ENCODE measurements around the gene UBASH3B. TPM values are rescaled to one million over a fixed set of nuclear protein-coding genes. Genes with fewer than 3 reads are reported as not detected.

UBASH3B gene
- total and polyA plus RNA-seq, 2 of the 13 experiments (the other 11 are each of a cell fraction or from before 2014, with no cell fraction given), result 4.4 to 7.6 TPM

DNA sequence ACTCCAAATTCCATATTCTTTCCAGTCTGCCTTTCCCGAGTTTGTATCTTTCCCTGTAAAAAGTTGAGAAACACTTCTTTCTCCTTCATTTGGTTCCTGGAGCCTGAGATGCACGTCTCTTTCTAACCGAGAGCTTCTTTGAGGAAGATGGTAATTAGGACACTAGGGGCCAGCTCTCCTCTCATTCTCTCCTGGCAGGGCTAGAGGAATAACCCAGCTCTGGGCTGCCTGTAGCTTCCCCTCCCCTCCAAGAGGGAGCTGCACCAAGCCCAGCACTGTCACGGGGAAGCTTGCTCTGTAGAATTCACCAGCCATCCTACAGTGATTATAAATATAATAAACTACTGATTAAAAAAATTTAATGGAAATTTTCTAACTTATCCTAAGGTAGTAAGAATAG lies 26.9 kb downstream of the UBASH3B start (continued):
- no peak for TF ChIP-seq RBM39 (IDR thresholded peaks at IDR 0.05; ENCODE audit: low read depth, low read length, poor library complexity, severe bottlenecking)
- TF ChIP-seq LCORL (IDR thresholded peaks at IDR 0.05), result no peak
- TF ChIP-seq LCORL (CRISPR knock-in tag; IDR thresholded peaks at IDR 0.05), result no peak
- TF ChIP-seq BRD4 (CRISPR knock-in tag; IDR thresholded peaks at IDR 0.05), result no peak
- no peak for TF ChIP-seq ZNF567 (CRISPR knock-in tag; IDR thresholded peaks at IDR 0.05; ENCODE audit: borderline replicate concordance)
- TF ChIP-seq ZSCAN31 (CRISPR knock-in tag; IDR thresholded peaks at IDR 0.05; ENCODE audit: low read depth), result no peak
- TF ChIP-seq ZNF646 (CRISPR knock-in tag; IDR thresholded peaks at IDR 0.05), result no peak
- TF ChIP-seq ZNF879 (CRISPR knock-in tag; IDR thresholded peaks at IDR 0.05), result no peak
- TF ChIP-seq, protein P1, sequence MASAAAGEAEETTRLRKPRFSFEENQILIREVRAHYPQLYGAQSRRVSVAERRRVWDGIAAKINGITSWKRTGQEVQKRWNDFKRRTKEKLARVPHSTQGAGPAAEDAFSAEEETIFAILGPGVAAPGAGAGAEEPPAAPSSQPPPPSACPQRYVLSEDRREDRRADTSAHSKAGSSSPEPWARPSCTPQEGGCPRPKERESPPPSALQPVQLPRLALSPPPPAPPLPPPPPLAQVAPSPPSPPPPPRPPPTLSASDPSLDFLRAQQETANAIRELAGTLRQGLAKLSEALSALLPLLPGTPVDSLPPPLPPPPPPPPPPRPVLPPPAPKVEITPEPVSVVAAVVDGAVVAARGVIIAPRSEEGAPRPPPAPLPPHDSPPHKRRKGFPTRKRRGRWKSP (CRISPR knock-in tag; IDR thresholded peaks at IDR 0.05), result no peak

All from HepG2 (cell line).